Measurements from ENCODE around the gene NXF1.

DNA sequence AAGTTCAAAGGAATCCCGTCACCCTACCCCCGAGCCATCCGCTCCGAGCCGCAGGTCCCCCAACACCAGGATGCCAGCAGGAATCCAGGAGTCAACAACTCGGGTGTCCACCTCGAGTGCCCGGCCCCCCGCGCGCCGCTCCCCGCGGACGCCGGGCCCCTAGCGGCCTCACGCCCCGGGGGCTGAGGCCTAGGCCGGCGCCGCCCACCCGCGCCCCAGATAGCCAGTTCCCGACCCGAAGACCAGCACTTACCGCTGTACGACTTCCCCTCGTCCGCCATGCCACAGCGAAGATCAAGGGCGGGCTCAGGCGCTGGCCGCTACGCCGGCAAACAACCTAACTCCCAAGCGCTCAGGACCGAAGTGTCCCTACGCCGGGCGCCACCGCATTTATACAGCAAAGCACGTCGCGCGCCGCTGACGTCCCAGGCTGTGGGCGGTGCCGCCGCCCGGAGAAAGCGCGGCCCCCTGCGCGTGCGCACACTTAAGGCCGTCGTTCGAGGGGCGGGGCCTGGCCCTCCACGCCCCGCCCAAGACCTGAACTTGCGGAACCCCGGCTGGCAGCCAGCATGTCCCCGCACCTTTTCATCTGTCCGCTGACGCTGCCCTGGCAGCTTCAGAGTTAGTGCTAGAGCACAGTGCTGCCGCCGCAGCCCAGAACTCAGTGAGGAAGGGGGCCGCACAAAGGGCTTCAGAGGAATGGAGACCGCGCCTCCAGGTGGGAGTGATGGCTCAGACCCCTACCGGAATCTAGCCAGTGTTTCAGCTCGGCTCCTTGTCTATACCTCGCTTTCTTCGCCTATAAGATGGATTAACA, at the start of gene NXF1:
- peak in 4 of 5 experiments; percentile 23 to 41 (median 38) for TF ChIP-seq CTCF (IDR thresholded peaks at IDR 0.05 in 4 of 5, conservative IDR thresholded peaks at IDR 0.05 in 1 of 5)
- peak; percentile 100 for TF ChIP-seq POLR2A (IDR thresholded peaks at IDR 0.05)

Measured in gastrocnemius medialis (tissue), 4 donors.